Measurements from ENCODE around the gene RPL35A. TPM values are rescaled to one million over a fixed set of nuclear protein-coding genes. Genes with fewer than 3 reads are reported as not detected.

Gene RPL35A
- total and polyA plus RNA-seq, 2 of the 8 experiments (the other 6 are each of a cell fraction or from before 2014, with no cell fraction given), result 695 to 1,393 TPM

DNA sequence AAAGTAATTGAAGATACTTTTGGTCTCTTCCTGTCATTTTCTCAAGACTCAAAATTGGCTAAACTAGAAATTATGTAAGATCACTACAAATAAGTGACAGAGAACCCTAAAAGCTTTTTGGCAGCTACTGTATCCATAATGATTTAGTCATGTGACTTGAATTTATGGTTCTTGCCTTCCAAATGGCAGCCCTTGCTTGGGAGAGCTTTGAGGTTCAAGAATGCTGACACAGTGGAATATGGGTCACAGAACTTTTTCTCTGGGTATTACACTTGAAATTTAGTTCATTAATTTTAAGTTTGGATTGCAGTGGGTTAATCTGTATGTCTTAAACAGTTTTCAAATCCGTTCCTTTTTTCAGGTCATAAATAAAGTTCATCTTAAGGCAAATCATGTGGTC is 24.0 kb downstream of the RPL35A start:
- Histone ChIP-seq H3K36me3 (ENCODE audit: control insufficient read depth in 2 of 4, insufficient read depth in 4 of 4, low read length in 3 of 4) (no peaks in the 10 kb centered on the region), H2BK5ac (ENCODE audit: low read depth, low read length) (no peak overlapping the region), H3K56ac (replicated peaks; ENCODE audit: insufficient read length, low read depth, low read length) (no peak overlapping the region), H2AK5ac (ENCODE audit: low read depth, low read length) (no peak overlapping the region), H3K23ac (ENCODE audit: insufficient read length) (no peak overlapping the region), H4K8ac (ENCODE audit: extremely low read depth, insufficient read depth, low read length) (no peak overlapping the region), H3K79me1 (ENCODE audit: low read depth, low read length) (no peaks in the 10 kb centered on the region), H2BK12ac (ENCODE audit: low read depth, low read length) (no peak overlapping the region), H4K20me1 (replicated peaks in 1 of 2; ENCODE audit: control insufficient read depth in 1 of 2, insufficient read depth in 2 of 2, low read length in 2 of 2) (no peaks in the 10 kb centered on the region), H3K9me3 (ENCODE audit: insufficient read depth in 2 of 2, low read depth in 1 of 2, low read length in 1 of 2) (peaks cover 3 to 6% of the 10 kb centered on the region in 2 experiments; a peak in 2 of 4 replicates), H3K27me3 (replicated peaks in 1 of 4; ENCODE audit: control insufficient read depth in 3 of 4, extremely low read depth in 1 of 4, insufficient read depth in 3 of 4, low read length in 3 of 4) (no peaks in the 10 kb centered on the region), H2BK20ac (ENCODE audit: low read length) (no peak overlapping the region), H3K23me2 (ENCODE audit: low read depth, low read length) (no peaks in the 10 kb centered on the region), H3K18ac (ENCODE audit: extremely low read depth, low read length) (no peak overlapping the region), H2BK120ac (replicated peaks; ENCODE audit: low read depth, low read length) (no peak overlapping the region), H3K79me2 (ENCODE audit: control insufficient read depth in 1 of 2, insufficient read depth in 2 of 2, low read length in 2 of 2) (no peaks in the 10 kb centered on the region), H2AFZ (ENCODE audit: low read length) (no peak overlapping the region), H3K27ac (ENCODE audit: low read depth, low read length) (no peak overlapping the region), H3K9ac (replicated peaks in 1 of 4; ENCODE audit: extremely low read depth in 1 of 4, low read depth in 3 of 4, low read length in 3 of 4) (no peak overlapping the region), H3K4ac (replicated peaks; ENCODE audit: insufficient read length, low read depth, low read length) (no peak overlapping the region), H3K14ac (ENCODE audit: insufficient read length) (no peak overlapping the region), H3K4me3 (ENCODE audit: extremely low read depth in 1 of 4, insufficient read depth in 2 of 4, low read depth in 3 of 4, low read length in 4 of 4) (no peak overlapping the region), H4K91ac (replicated peaks; ENCODE audit: insufficient read length, low read length) (no peak overlapping the region), H3K4me2 (ENCODE audit: insufficient read depth in 1 of 2, low read depth in 2 of 2, low read length in 2 of 2) (no peak overlapping the region), H3K4me1 (replicated peaks in 1 of 4; ENCODE audit: control insufficient read depth in 3 of 4, insufficient read depth in 4 of 4, low read length in 3 of 4) (no peaks in the 10 kb centered on the region), H4K5ac (ENCODE audit: insufficient read length, low read depth, low read length) (no peak overlapping the region), H2BK15ac (ENCODE audit: low read length) (no peak overlapping the region)
- FAIRE-seq, result no peak
- TF ChIP-seq TAF1 (IDR thresholded peaks at IDR 0.05; ENCODE audit: low read depth, low read length) (no peak), YY1 (IDR thresholded peaks at IDR 0.05; ENCODE audit: low read depth, low read length) (no peak), RFX5 (IDR thresholded peaks at IDR 0.05; ENCODE audit: borderline replicate concordance, low read depth, low read length) (no peak), HDAC6 (IDR thresholded peaks at IDR 0.05; ENCODE audit: low read depth, low read length) (no peak), SUZ12 (IDR thresholded peaks at IDR 0.05; ENCODE audit: low read length) (no peak), TEAD4 (IDR thresholded peaks at IDR 0.05; ENCODE audit: low read depth, low read length) (no peak), SP2 (IDR thresholded peaks at IDR 0.05; ENCODE audit: low read length) (no peak), CEBPB (IDR thresholded peaks at IDR 0.05; ENCODE audit: low read depth, low read length) (no peak), CBX8 (IDR thresholded peaks at IDR 0.05; ENCODE audit: borderline replicate concordance, low read depth, low read length) (no peak)
- TF ChIP-seq, protein P1, sequence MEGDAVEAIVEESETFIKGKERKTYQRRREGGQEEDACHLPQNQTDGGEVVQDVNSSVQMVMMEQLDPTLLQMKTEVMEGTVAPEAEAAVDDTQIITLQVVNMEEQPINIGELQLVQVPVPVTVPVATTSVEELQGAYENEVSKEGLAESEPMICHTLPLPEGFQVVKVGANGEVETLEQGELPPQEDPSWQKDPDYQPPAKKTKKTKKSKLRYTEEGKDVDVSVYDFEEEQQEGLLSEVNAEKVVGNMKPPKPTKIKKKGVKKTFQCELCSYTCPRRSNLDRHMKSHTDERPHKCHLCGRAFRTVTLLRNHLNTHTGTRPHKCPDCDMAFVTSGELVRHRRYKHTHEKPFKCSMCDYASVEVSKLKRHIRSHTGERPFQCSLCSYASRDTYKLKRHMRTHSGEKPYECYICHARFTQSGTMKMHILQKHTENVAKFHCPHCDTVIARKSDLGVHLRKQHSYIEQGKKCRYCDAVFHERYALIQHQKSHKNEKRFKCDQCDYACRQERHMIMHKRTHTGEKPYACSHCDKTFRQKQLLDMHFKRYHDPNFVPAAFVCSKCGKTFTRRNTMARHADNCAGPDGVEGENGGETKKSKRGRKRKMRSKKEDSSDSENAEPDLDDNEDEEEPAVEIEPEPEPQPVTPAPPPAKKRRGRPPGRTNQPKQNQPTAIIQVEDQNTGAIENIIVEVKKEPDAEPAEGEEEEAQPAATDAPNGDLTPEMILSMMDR (IDR thresholded peaks at IDR 0.05; ENCODE audit: control extremely low read depth in 1 of 3, insufficient read depth in 1 of 3, low read depth in 1 of 3, low read length in 3 of 3), result no peak
- ChIA-PET POLR2A (ENCODE audit: partially characterized antibody) (no interaction called here), CTCF (ENCODE audit: partially characterized antibody) (no interaction called here)
- no peak for DNase-seq (ENCODE audit: low read depth in 1 of 2, low spot score in 2 of 2)
- WGBS, 2 experiments (ENCODE audit: extremely low coverage in 1 of 2, insufficient coverage in 1 of 2, insufficient read length in 1 of 2, insufficient replicate concordance in 2 of 2, low coverage in 1 of 2, low lambda C conversion rate in 2 of 2, missing lambda C conversion rate in 1 of 2), result 100% methylated on average over 1 of the region's 1 CpG; no CpG with 5 or more reads in 1 of the 2 experiments
